H1 (cell line): Measurements from ENCODE around the gene C3orf38. TPM values are rescaled to one million over a fixed set of nuclear protein-coding genes. Genes with fewer than 3 reads are reported as not detected.

Experiments
- CTCF ChIA-PET: fragments of 300-600 bp; sonication (Branson Sonifier 250); formaldehyde crosslinking; loops from one replicate; lab custom pipeline; 2021; ENCODE audit not compliant: partially characterized antibody; lab: Charles Lee
- POLR2A ChIA-PET: fragments of 300-600 bp; sonication (Branson Sonifier 250); formaldehyde crosslinking; loops from one replicate; lab custom pipeline; 2021; ENCODE audit warnings: inconsistent platforms; ENCODE audit not compliant: partially characterized antibody; lab: Charles Lee
- DNase-seq, 2 experiments: peaks; one replicate each; pipeline versions ENCODE4 v3.0.0 to v3.0.0-alpha.2; 2010 to 2022; ENCODE audit warnings: low spot score in 2 of 2, low read depth in 1 of 2, mixed read lengths in 1 of 2
- FAIRE-seq: peaks from 2 replicates; lab custom pipeline; 2011; peaks lifted over from hg19 to GRCh38; lab: Jason Lieb, UNC
- H2AFZ ChIP-seq: 2 replicates; pipeline ENCODE4 v1.8.1; 2012; ENCODE audit warnings: low read length, inconsistent platforms
- H2AK5ac ChIP-seq: 2 replicates; pipeline ENCODE4 v1.6.1; 2013; ENCODE audit warnings: low read depth, low read length
- H2BK120ac ChIP-seq: replicated peaks from 2 replicates; pipeline ENCODE3; 2013; ENCODE audit warnings: low read depth, low read length, inconsistent platforms
- H2BK12ac ChIP-seq: 2 replicates; pipeline ENCODE4 v1.6.1; 2013; ENCODE audit warnings: low read depth, low read length
- H2BK15ac ChIP-seq: 2 replicates; pipeline ENCODE4 v1.6.1; 2013; ENCODE audit warnings: low read length
- H2BK20ac ChIP-seq: 2 replicates; pipeline ENCODE4 v1.6.1; 2013; ENCODE audit warnings: low read length
- H2BK5ac ChIP-seq: 2 replicates; pipeline ENCODE4 v1.6.1; 2013; ENCODE audit warnings: low read depth, low read length
- H3K14ac ChIP-seq: 2 replicates; pipeline ENCODE4 v1.6.1; 2013; ENCODE audit warnings: inconsistent platforms; ENCODE audit not compliant: insufficient read length
- H3K18ac ChIP-seq: 2 replicates; pipeline ENCODE4 v1.6.1; 2013; ENCODE audit warnings: low read length; ENCODE audit errors: extremely low read depth
- H3K23ac ChIP-seq: 2 replicates; pipeline ENCODE4 v1.6.1; 2013; ENCODE audit warnings: inconsistent platforms; ENCODE audit not compliant: insufficient read length
- H3K23me2 ChIP-seq: 2 replicates; pipeline ENCODE4 v1.6.1; 2013; ENCODE audit warnings: low read depth, low read length
- H3K27ac ChIP-seq: 2 replicates; pipeline ENCODE4 v1.6.1; 2011; ENCODE audit warnings: low read depth, low read length, inconsistent platforms
- H3K27me3 ChIP-seq, 4 experiments: replicated peaks in 1 of 4; 1 replicate in 1 of 4; 2 replicates in 3 of 4; pipeline versions ENCODE4 v1.6.1 to v1.8.1; 2011 to 2013; ENCODE audit warnings: low read length in 3 of 4, mild to moderate bottlenecking in 3 of 4, inconsistent platforms in 2 of 4, mixed read lengths in 2 of 4, moderate library complexity in 1 of 4; ENCODE audit not compliant: control insufficient read depth in 3 of 4, insufficient read depth in 3 of 4; ENCODE audit errors: extremely low read depth in 1 of 4
- H3K36me3 ChIP-seq, 4 experiments: 2 replicates each; pipeline versions ENCODE4 v1.6.1 to v1.8.1; 2011 to 2013; ENCODE audit warnings: mild to moderate bottlenecking in 4 of 4, low read length in 3 of 4, moderate library complexity in 2 of 4, control low read depth in 1 of 4, inconsistent platforms in 1 of 4; ENCODE audit not compliant: insufficient read depth in 4 of 4, control insufficient read depth in 2 of 4
- H3K4ac ChIP-seq: replicated peaks from 2 replicates; pipeline ENCODE3; 2013; ENCODE audit warnings: low read length, low read depth, mixed read lengths, inconsistent platforms; ENCODE audit not compliant: insufficient read length
- H3K4me1 ChIP-seq, 4 experiments: replicated peaks in 1 of 4; 1 replicate in 1 of 4; 2 replicates in 3 of 4; pipeline versions ENCODE4 v1.6.1 to v1.8.1; 2011 to 2013; ENCODE audit warnings: low read length in 3 of 4, inconsistent platforms in 2 of 4, mixed read lengths in 1 of 4; ENCODE audit not compliant: insufficient read depth in 4 of 4, control insufficient read depth in 3 of 4
- H3K4me2 ChIP-seq, 2 experiments: 2 replicates each; pipeline versions ENCODE4 v1.6.1 to v1.8.1; 2011 to 2013; ENCODE audit warnings: low read depth in 2 of 2, low read length in 2 of 2, control low read depth in 1 of 2, inconsistent platforms in 1 of 2, mild to moderate bottlenecking in 1 of 2; ENCODE audit not compliant: insufficient read depth in 1 of 2
- H3K4me3 ChIP-seq, 4 experiments: fragments of 200-600, 300-600 bp in 1 of 4; sonication (generic), shearing (Covaris generic), sonication (Bioruptor Twin) in 1 of 4; 2 replicates each; pipeline versions ENCODE4 v1.5.1 to v1.8.1; 2011 to 2016; ENCODE audit warnings: low read length in 4 of 4, low read depth in 3 of 4, control low read depth in 2 of 4, inconsistent platforms in 2 of 4, mild to moderate bottlenecking in 2 of 4, mixed read lengths in 1 of 4, moderate library complexity in 1 of 4; ENCODE audit not compliant: insufficient read depth in 2 of 4; ENCODE audit errors: extremely low read depth in 1 of 4
- H3K56ac ChIP-seq: replicated peaks from 2 replicates; pipeline ENCODE3; 2013; ENCODE audit warnings: low read depth, mild to moderate bottlenecking, mixed read lengths, low read length, inconsistent platforms; ENCODE audit not compliant: insufficient read length
- H3K79me1 ChIP-seq: 2 replicates; pipeline ENCODE4 v1.6.1; 2013; ENCODE audit warnings: low read depth, low read length, control low read depth
- H3K79me2 ChIP-seq, 2 experiments: 2 replicates each; pipeline versions ENCODE4 v1.6.1 to v1.8.1; 2012 to 2013; ENCODE audit warnings: low read length in 2 of 2, mild to moderate bottlenecking in 2 of 2, inconsistent platforms in 1 of 2; ENCODE audit not compliant: insufficient read depth in 2 of 2, control insufficient read depth in 1 of 2
- H3K9ac ChIP-seq, 4 experiments: replicated peaks in 1 of 4; 1 replicate in 1 of 4; 2 replicates in 3 of 4; pipeline versions ENCODE4 v1.6.1 to v1.8.1; 2011 to 2013; ENCODE audit warnings: low read depth in 3 of 4, low read length in 3 of 4, control low read depth in 2 of 4, mild to moderate bottlenecking in 2 of 4, moderate library complexity in 2 of 4, inconsistent platforms in 1 of 4; ENCODE audit errors: extremely low read depth in 1 of 4
- H3K9me3 ChIP-seq, 2 experiments: 2 replicates each; pipeline versions ENCODE4 v1.6.1 to v1.8.1; 2012 to 2013; ENCODE audit warnings: mild to moderate bottlenecking in 2 of 2, moderate library complexity in 2 of 2, control low read depth in 1 of 2, inconsistent platforms in 1 of 2, low read depth in 1 of 2, low read length in 1 of 2, mixed read lengths in 1 of 2; ENCODE audit not compliant: insufficient read depth in 2 of 2
- H4K20me1 ChIP-seq, 2 experiments: replicated peaks in 1 of 2; 2 replicates each; pipeline versions ENCODE3 to v1.8.1; 2011 to 2013; ENCODE audit warnings: inconsistent platforms in 2 of 2, low read length in 2 of 2, mild to moderate bottlenecking in 1 of 2; ENCODE audit not compliant: insufficient read depth in 2 of 2, control insufficient read depth in 1 of 2
- H4K5ac ChIP-seq: 2 replicates; pipeline ENCODE4 v1.6.1; 2013; ENCODE audit warnings: low read length, low read depth, mixed read lengths, inconsistent platforms; ENCODE audit not compliant: insufficient read length
- H4K8ac ChIP-seq: 2 replicates; pipeline ENCODE4 v1.8.0; 2013; ENCODE audit warnings: mild to moderate bottlenecking, moderate library complexity, low read length, inconsistent platforms; ENCODE audit not compliant: insufficient read depth; ENCODE audit errors: extremely low read depth
- H4K91ac ChIP-seq: replicated peaks from 2 replicates; pipeline ENCODE3; 2013; ENCODE audit warnings: low read length, mixed read lengths, inconsistent platforms; ENCODE audit not compliant: insufficient read length
- ASH2L ChIP-seq: fragments of 200-600, 300-600 bp; sonication (generic); IDR thresholded peaks from one replicate; pipeline ENCODE4 v1.7.1; 2017; ENCODE audit warnings: low read length
- GABPA ChIP-seq: IDR thresholded peaks from 2 replicates; pipeline ENCODE4 v1.6.1; 2011; ENCODE audit warnings: mild to moderate bottlenecking, low read length, moderate library complexity, borderline replicate concordance; ENCODE audit not compliant: insufficient read depth
- GTF2F1 ChIP-seq: IDR thresholded peaks from 2 replicates; pipeline ENCODE4 v1.6.1; 2012; ENCODE audit warnings: low read depth, low read length, improper control_type of control experiment, borderline replicate concordance
- JUN ChIP-seq: IDR thresholded peaks from 2 replicates; pipeline ENCODE4 v1.6.1; 2011; ENCODE audit warnings: low read depth, mild to moderate bottlenecking, improper control_type of control experiment, low read length
- KDM4A ChIP-seq: IDR thresholded peaks from one replicate; pipeline ENCODE4 v1.7.1; 2012; ENCODE audit warnings: low read depth, mild to moderate bottlenecking, moderate library complexity, low read length, inconsistent platforms; ENCODE audit not compliant: severe bottlenecking
- NANOG ChIP-seq: IDR thresholded peaks from 2 replicates; pipeline ENCODE4 v1.6.1; 2011; ENCODE audit warnings: low read length, low read depth, mild to moderate bottlenecking, inconsistent platforms; ENCODE audit not compliant: insufficient read depth, poor library complexity, severe bottlenecking
- POLR2A ChIP-seq, 2 experiments: IDR thresholded peaks; 1 replicate in 1 of 2; 2 replicates in 1 of 2; pipeline ENCODE4 v1.6.1; 2011; ENCODE audit warnings: low read depth in 2 of 2, low read length in 2 of 2, mild to moderate bottlenecking in 2 of 2; ENCODE audit errors: control extremely low read depth in 1 of 2
- SIRT6 ChIP-seq: IDR thresholded peaks from one replicate; pipeline ENCODE4 v1.7.1; 2012; ENCODE audit warnings: low read length, inconsistent platforms
- SP4 ChIP-seq: IDR thresholded peaks from 2 replicates; pipeline ENCODE4 v1.6.1; 2012; ENCODE audit warnings: low read length, inconsistent platforms
- SRF ChIP-seq: IDR thresholded peaks from 2 replicates; pipeline ENCODE4 v1.6.1; 2011; ENCODE audit warnings: mild to moderate bottlenecking, low read depth, low read length, moderate library complexity
- TAF1 ChIP-seq: IDR thresholded peaks from 2 replicates; pipeline ENCODE4 v1.6.1; 2011; ENCODE audit warnings: mild to moderate bottlenecking, low read depth, low read length
- TAF7 ChIP-seq: optimal IDR thresholded peaks from 2 replicates; pipeline ENCODE3; 2011; ENCODE audit warnings: low read depth, mild to moderate bottlenecking, inconsistent platforms, low read length, moderate library complexity, borderline replicate concordance
- TBP ChIP-seq: IDR thresholded peaks from 2 replicates; pipeline ENCODE4 v1.6.1; 2011; ENCODE audit warnings: low read depth, low read length, improper control_type of control experiment
- WGBS, 2 experiments: shearing (Covaris generic) in 1 of 2; methylation state at CpG; one replicate each; pipeline versions ENCODE4 v1.1.6 to v1.1.7; 2013 to 2015; ENCODE audit warnings: low lambda C conversion rate in 2 of 2, mixed read lengths in 2 of 2, inconsistent platforms in 1 of 2, low coverage in 1 of 2, missing lambda C conversion rate in 1 of 2; ENCODE audit not compliant: insufficient replicate concordance in 2 of 2, insufficient coverage in 1 of 2, insufficient read length in 1 of 2; ENCODE audit errors: extremely low coverage in 1 of 2, missing lambda C conversion rate in 1 of 2; 5-methylcytosine and 5-hydroxymethylcytosine counted together
- polyA plus RNA-seq, 7 experiments: library from polyadenylated mRNA; depleted of rRNA in 3 of 7; stranded (reverse) in 5 of 7; unstranded in 2 of 7; fragments of >200 nt in 5 of 7; fragments of 200-250 nt in 2 of 7; gene quantifications; 1 replicate in 5 of 7; 2 replicates in 1 of 7; 4 replicates in 1 of 7; pipeline versions ENCODE4 v1.2.1 to v1.2.3, GENCODE V29; 2011 to 2013; ENCODE audit warnings: missing spikeins in 2 of 7, mixed read lengths in 2 of 7
- total RNA-seq: library from RNA; stranded (reverse); fragmentation: NEBNext Ultra II Directional; extraction: Animal tissue kit (Norgen Biotek cat#: 25700); gene quantifications from 2 replicates; pipeline ENCODE4 v1.2.1, GENCODE V29; 2021

The C3orf38 gene
- total and polyA plus RNA-seq, 2 of the 8 experiments (the other 6 are each of a cell fraction or from before 2014, with no cell fraction given) = 8.6 to 32.1 TPM

DNA sequence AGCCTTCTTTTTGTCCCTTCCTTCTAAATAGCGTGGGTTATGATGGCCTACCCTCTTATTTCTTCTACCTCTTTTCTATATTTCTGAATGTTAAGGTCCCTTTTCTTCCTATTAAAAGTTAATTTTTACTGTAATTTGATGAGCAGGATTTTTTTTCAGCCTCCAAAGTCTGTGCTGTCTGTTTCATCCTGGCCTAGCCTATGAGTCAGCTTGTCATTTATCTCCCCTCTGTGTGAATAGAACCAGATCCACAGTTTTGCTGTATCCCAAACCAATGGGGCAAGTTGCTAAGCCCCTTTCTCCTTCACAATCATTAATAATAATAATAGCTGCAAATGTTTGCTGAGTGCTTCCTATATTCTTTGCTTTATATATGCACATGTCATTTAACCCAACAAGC, 18.1 kb upstream of the C3orf38 start:
- H3K27me3 ChIP-seq = no peaks in the 10 kb centered on the region

More for the DNA sequence above, 18.1 kb upstream of the C3orf38 start:
- FAIRE-seq (no peak), DNase-seq (no peak)
- H2AK5ac ChIP-seq = no peak overlapping the region
- no peaks in the 10 kb centered on the region for H3K4me1 ChIP-seq
- H3K36me3 ChIP-seq = peaks cover 0 to 21% (median 0%) of the 10 kb centered on the region in 4 experiments; a peak in 2 of 8 replicates
- H3K23me2 ChIP-seq = no peaks in the 10 kb centered on the region
- no peak overlapping the region for H4K5ac ChIP-seq
- no peak overlapping the region for H2AFZ ChIP-seq
- H3K27ac ChIP-seq = no peak overlapping the region
- H4K8ac ChIP-seq = no peak overlapping the region
- no peak overlapping the region for H3K23ac ChIP-seq
- H3K4ac ChIP-seq = no peak overlapping the region
- H3K79me2 ChIP-seq = peaks cover 0 to 3% of the 10 kb centered on the region in 2 experiments; a peak in 2 of 4 replicates
- CTCF ChIA-PET = interaction anchor here (1.0 to 1.6 kb wide), 4 partner anchors 9 to 48 kb away, joined by 3 read pairs; no protein-coding TSS in a partner anchor
- H3K9me3 ChIP-seq = no peaks in the 10 kb centered on the region
- WGBS, 2 experiments = 100% methylated on average over 1 of the region's 1 CpG; no CpG with 5 or more reads in 1 of the 2 experiments
- no peak overlapping the region for H3K14ac ChIP-seq
- no peak overlapping the region for H3K4me3 ChIP-seq
- H2BK20ac ChIP-seq = no peak overlapping the region
- no peak overlapping the region for H3K56ac ChIP-seq
- no peaks in the 10 kb centered on the region; the same call in 1 of the 2 replicates for H3K79me1 ChIP-seq
- no peaks in the 10 kb centered on the region for H4K20me1 ChIP-seq
- TF ChIP-seq TAF1 (no peak), TAF7 (no peak), SP4 (no peak), ASH2L (no peak), NANOG (no peak), SIRT6 (no peak), TBP (no peak), GABPA (no peak), POLR2A (IDR thresholded peaks at IDR 0.05; ENCODE audit: control extremely low read depth in 1 of 2, low read depth in 2 of 2, low read length in 2 of 2) (no peak), GTF2F1 (no peak), JUN (no peak), SRF (no peak), KDM4A (no peak)
- H2BK5ac ChIP-seq = no peak overlapping the region
- H3K18ac ChIP-seq = no peak overlapping the region
- no peak overlapping the region for H2BK12ac ChIP-seq
- H3K9ac ChIP-seq = no peak overlapping the region
- POLR2A ChIA-PET = interaction anchor here (4.5 kb wide), 1 partner anchor 18 kb away, joined by 19 read pairs; the partner anchor contains the start of gene C3orf38
- no peak overlapping the region for H2BK15ac ChIP-seq
- H2BK120ac ChIP-seq = no peak overlapping the region
- no peak overlapping the region for H3K4me2 ChIP-seq
- no peak overlapping the region for H4K91ac ChIP-seq
